ENCODE results near the gene PDSS1.
"Not testable (repeated sequence)": the region's sequence is repeated elsewhere in the genome, so short reads cannot be mapped to it uniquely, and the experiment has no call there.

PDSS1 gene

GRCh38 chr10:26665080-26666048, 32.1 kb upstream of the PDSS1 start:
- no peak for DNase-seq (ENCODE audit: extremely low spot score)
- TF ChIP-seq NFRKB (IDR thresholded peaks at IDR 0.05) (no peak), FOXK2 (IDR thresholded peaks at IDR 0.05) (no peak), L3MBTL2 (conservative IDR thresholded peaks at IDR 0.05) (no peak), ELF4 (IDR thresholded peaks at IDR 0.05) (no peak), CTBP1 (IDR thresholded peaks at IDR 0.05; ENCODE audit: borderline replicate concordance) (no peak), TARDBP (IDR thresholded peaks at IDR 0.05) (no peak), FOXM1 (IDR thresholded peaks at IDR 0.05; ENCODE audit: borderline replicate concordance) (no peak), FOXA1 (IDR thresholded peaks at IDR 0.05) (no peak), SUZ12 (IDR thresholded peaks at IDR 0.05) (no peak), BHLHE40 (IDR thresholded peaks at IDR 0.05; ENCODE audit: borderline replicate concordance) (no peak), HDGF (IDR thresholded peaks at IDR 0.05; ENCODE audit: borderline replicate concordance) (no peak), LEF1 (IDR thresholded peaks at IDR 0.05; ENCODE audit: borderline replicate concordance) (no peak), PKNOX1 (IDR thresholded peaks at IDR 0.05) (no peak), ZNF384 (IDR thresholded peaks at IDR 0.05) (no peak), SP1 (IDR thresholded peaks at IDR 0.05) (no peak), ARNT (IDR thresholded peaks at IDR 0.05) (no peak)
- ChIA-PET CTCF (no interaction called here), POLR2A (no interaction called here)

- no peak for DNase-seq (ENCODE audit: extremely low spot score)
- CTCF ChIA-PET: no interaction called here
- POLR2A ChIA-PET: no interaction called here
- TF ChIP-seq SP1 (IDR thresholded peaks at IDR 0.05): no peak
- no peak for TF ChIP-seq ZNF384 (IDR thresholded peaks at IDR 0.05)
- no peak for TF ChIP-seq CTBP1 (IDR thresholded peaks at IDR 0.05; ENCODE audit: borderline replicate concordance)
- no peak for TF ChIP-seq NFRKB (IDR thresholded peaks at IDR 0.05)
- TF ChIP-seq PKNOX1 (IDR thresholded peaks at IDR 0.05): no peak
- TF ChIP-seq LEF1 (IDR thresholded peaks at IDR 0.05; ENCODE audit: borderline replicate concordance): no peak
- TF ChIP-seq HDGF (IDR thresholded peaks at IDR 0.05; ENCODE audit: borderline replicate concordance): no peak
- TF ChIP-seq L3MBTL2 (conservative IDR thresholded peaks at IDR 0.05): no peak
- TF ChIP-seq BHLHE40 (IDR thresholded peaks at IDR 0.05; ENCODE audit: borderline replicate concordance): no peak
- TF ChIP-seq ARNT (IDR thresholded peaks at IDR 0.05): no peak
- no peak for TF ChIP-seq SUZ12 (IDR thresholded peaks at IDR 0.05)
- no peak for TF ChIP-seq FOXK2 (IDR thresholded peaks at IDR 0.05)
- TF ChIP-seq ELF4 (IDR thresholded peaks at IDR 0.05): no peak
- no peak for TF ChIP-seq FOXA1 (IDR thresholded peaks at IDR 0.05)
- no peak for TF ChIP-seq TARDBP (IDR thresholded peaks at IDR 0.05)
- TF ChIP-seq FOXM1 (IDR thresholded peaks at IDR 0.05; ENCODE audit: borderline replicate concordance): no peak
These were observed 21.6 kb upstream of the PDSS1 start for GRCh38 chr10:26675873-26676257.

- CTCF ChIA-PET: no interaction called here
- POLR2A ChIA-PET: interaction anchor here (1.9 kb wide), 1 partner anchor 17 kb away, joined by 5 read pairs; no protein-coding TSS in a partner anchor
- DNase-seq (ENCODE audit: extremely low spot score): no peak
- no peak for TF ChIP-seq FOXM1 (IDR thresholded peaks at IDR 0.05; ENCODE audit: borderline replicate concordance)
- TF ChIP-seq LEF1 (IDR thresholded peaks at IDR 0.05; ENCODE audit: borderline replicate concordance): no peak
- no peak for TF ChIP-seq NFRKB (IDR thresholded peaks at IDR 0.05)
- no peak for TF ChIP-seq ZNF384 (IDR thresholded peaks at IDR 0.05)
- TF ChIP-seq CTBP1 (IDR thresholded peaks at IDR 0.05; ENCODE audit: borderline replicate concordance): no peak
- TF ChIP-seq PKNOX1 (IDR thresholded peaks at IDR 0.05): no peak
- no peak for TF ChIP-seq TARDBP (IDR thresholded peaks at IDR 0.05)
- TF ChIP-seq ARNT (IDR thresholded peaks at IDR 0.05): no peak
- TF ChIP-seq FOXK2 (IDR thresholded peaks at IDR 0.05): no peak
- no peak for TF ChIP-seq SUZ12 (IDR thresholded peaks at IDR 0.05)
- no peak for TF ChIP-seq HDGF (IDR thresholded peaks at IDR 0.05; ENCODE audit: borderline replicate concordance)
- TF ChIP-seq L3MBTL2 (conservative IDR thresholded peaks at IDR 0.05): no peak
- no peak for TF ChIP-seq SP1 (IDR thresholded peaks at IDR 0.05)
- TF ChIP-seq FOXA1 (IDR thresholded peaks at IDR 0.05): no peak
- TF ChIP-seq ELF4 (IDR thresholded peaks at IDR 0.05): no peak
- no peak for TF ChIP-seq BHLHE40 (IDR thresholded peaks at IDR 0.05; ENCODE audit: borderline replicate concordance)
These were observed 17.9 kb upstream of the PDSS1 start for GRCh38 chr10:26679588-26679987.

GRCh38 chr10:26681076-26681475, 16.4 kb upstream of the PDSS1 start:
- CTCF ChIA-PET: no interaction called here
- DNase-seq (ENCODE audit: extremely low spot score): no peak
- no peak for TF ChIP-seq SUZ12 (IDR thresholded peaks at IDR 0.05)
- TF ChIP-seq ELF4 (IDR thresholded peaks at IDR 0.05): no peak
- no peak for TF ChIP-seq NFRKB (IDR thresholded peaks at IDR 0.05)
- no peak for TF ChIP-seq SP1 (IDR thresholded peaks at IDR 0.05)
- POLR2A ChIA-PET: no interaction called here

- POLR2A ChIA-PET; DNase-seq (ENCODE audit: extremely low spot score); CTCF ChIA-PET: not testable (repeated sequence)
These were observed 15.5 kb upstream of the PDSS1 start for GRCh38 chr10:26681971-26682370.

- DNase-seq (ENCODE audit: extremely low spot score): no peak
- ChIA-PET CTCF (interaction anchor here (0.6 kb wide), 1 partner anchor 442 kb away, joined by 3 read pairs; no protein-coding TSS in a partner anchor), POLR2A (no interaction called here)
- no peak for TF ChIP-seq ELF4 (IDR thresholded peaks at IDR 0.05)
- TF ChIP-seq FOXM1 (IDR thresholded peaks at IDR 0.05; ENCODE audit: borderline replicate concordance): no peak
- TF ChIP-seq L3MBTL2 (conservative IDR thresholded peaks at IDR 0.05): no peak
These were observed 14.6 kb upstream of the PDSS1 start for GRCh38 chr10:26682931-26683330.
